Neutrophil (primary cell): Measurements from ENCODE around the gene NFIA.

Experiments used
- H3K27ac ChIP-seq: fragments of 200-600 bp; sonication (generic); 2 replicates; pipeline ENCODE4 v1.5.1; 2016; ENCODE audit warnings: mild to moderate bottlenecking, moderate library complexity
- H3K27me3 ChIP-seq: fragments of 200-600 bp; sonication (generic); 2 replicates; pipeline ENCODE4 v1.6.0; 2016; ENCODE audit warnings: mild to moderate bottlenecking
- H3K36me3 ChIP-seq: fragments of 200-600 bp; sonication (generic); 2 replicates; pipeline ENCODE4 v1.5.1; 2017
- H3K4me1 ChIP-seq, 2 experiments: fragments of 200-600 bp in 1 of 2; sonication (generic) in 1 of 2; 1 replicate in 1 of 2; 2 replicates in 1 of 2; pipeline versions ENCODE4 v1.5.1 to v1.6.1; 2013 to 2016; ENCODE audit warnings: low read depth in 1 of 2, low read length in 1 of 2, mild to moderate bottlenecking in 1 of 2, moderate library complexity in 1 of 2; ENCODE audit not compliant: control insufficient read depth in 1 of 2, insufficient read depth in 1 of 2
- H3K4me3 ChIP-seq, 2 experiments: fragments of 200-600 bp in 1 of 2; sonication (generic) in 1 of 2; 1 replicate in 1 of 2; 2 replicates in 1 of 2; pipeline ENCODE4 v1.5.1; 2013 to 2016; ENCODE audit warnings: low read depth in 1 of 2, low read length in 1 of 2, mild to moderate bottlenecking in 1 of 2, moderate library complexity in 1 of 2
- H3K9me3 ChIP-seq: fragments of 200-600 bp; sonication (generic); 2 replicates; pipeline ENCODE4 v1.5.1; 2016
- CTCF ChIP-seq: fragments of 200-600 bp; sonication (generic); IDR thresholded peaks from 2 replicates; pipeline ENCODE4 v1.5.1; 2016; ENCODE audit warnings: antibody characterized with exemption

The NFIA gene

GRCh38 chr1:61234587-61234919, 152.2 kb downstream of the NFIA start:
- Histone ChIP-seq H3K36me3 (no peaks in the 10 kb centered on the region), H3K4me1 (no peaks in the 10 kb centered on the region), H3K9me3 (no peaks in the 10 kb centered on the region), H3K4me3 (no peak overlapping the region), H3K27ac (no peak overlapping the region), H3K27me3 (no peaks in the 10 kb centered on the region)
- no peak for TF ChIP-seq CTCF

- H3K36me3 ChIP-seq = no peaks in the 10 kb centered on the region
- no peaks in the 10 kb centered on the region for H3K9me3 ChIP-seq
- H3K4me1 ChIP-seq = peaks cover 0 to 7% of the 10 kb centered on the region in 2 experiments
- no peak for TF ChIP-seq CTCF
- H3K27me3 ChIP-seq = no peaks in the 10 kb centered on the region
- no peak overlapping the region for H3K4me3 ChIP-seq
- no peak overlapping the region for H3K27ac ChIP-seq
Measured at GRCh38 chr1:61237147-61237546, 154.8 kb downstream of the NFIA start.

GRCh38 chr1:61237659-61238358, 155.4 kb downstream of the NFIA start:
- TF ChIP-seq CTCF = no peak
- Histone ChIP-seq H3K36me3 (no peaks in the 10 kb centered on the region), H3K27me3 (no peaks in the 10 kb centered on the region)

GRCh38 chr1:61238359-61238665, 156.0 kb downstream of the NFIA start:
- Histone ChIP-seq H3K9me3 (no peaks in the 10 kb centered on the region), H3K4me3 (no peak overlapping the region), H3K27me3 (no peaks in the 10 kb centered on the region), H3K4me1 (peaks cover 0 to 7% of the 10 kb centered on the region in 2 experiments), H3K27ac (no peak overlapping the region), H3K36me3 (no peaks in the 10 kb centered on the region)
- no peak for TF ChIP-seq CTCF

More at GRCh38 chr1:61237659-61238358, 155.4 kb downstream of the NFIA start:
- Histone ChIP-seq H3K4me1 (peaks cover 0 to 7% of the 10 kb centered on the region in 2 experiments), H3K4me3 (no peak overlapping the region), H3K9me3 (no peaks in the 10 kb centered on the region), H3K27ac (no peak overlapping the region)

- no peaks in the 10 kb centered on the region for H3K36me3 ChIP-seq
- no peak overlapping the region for H3K4me3 ChIP-seq
- H3K4me1 ChIP-seq = peaks cover 0 to 7% of the 10 kb centered on the region in 2 experiments
- no peaks in the 10 kb centered on the region for H3K9me3 ChIP-seq
- H3K27me3 ChIP-seq = no peaks in the 10 kb centered on the region
- no peak for TF ChIP-seq CTCF
- no peak overlapping the region for H3K27ac ChIP-seq
Measured at GRCh38 chr1:61240878-61241277, 158.5 kb downstream of the NFIA start.

- H3K9me3 ChIP-seq = no peaks in the 10 kb centered on the region
- no peak overlapping the region for H3K4me3 ChIP-seq
- no peak for TF ChIP-seq CTCF
- no peak overlapping the region for H3K27ac ChIP-seq
- no peaks in the 10 kb centered on the region for H3K27me3 ChIP-seq
- H3K36me3 ChIP-seq = no peaks in the 10 kb centered on the region
- peaks cover 0 to 7% of the 10 kb centered on the region in 2 experiments for H3K4me1 ChIP-seq
Measured at GRCh38 chr1:61241411-61241838, 159.1 kb downstream of the NFIA start.
